ENCODE measurements around the gene TMTC2.

DNA sequence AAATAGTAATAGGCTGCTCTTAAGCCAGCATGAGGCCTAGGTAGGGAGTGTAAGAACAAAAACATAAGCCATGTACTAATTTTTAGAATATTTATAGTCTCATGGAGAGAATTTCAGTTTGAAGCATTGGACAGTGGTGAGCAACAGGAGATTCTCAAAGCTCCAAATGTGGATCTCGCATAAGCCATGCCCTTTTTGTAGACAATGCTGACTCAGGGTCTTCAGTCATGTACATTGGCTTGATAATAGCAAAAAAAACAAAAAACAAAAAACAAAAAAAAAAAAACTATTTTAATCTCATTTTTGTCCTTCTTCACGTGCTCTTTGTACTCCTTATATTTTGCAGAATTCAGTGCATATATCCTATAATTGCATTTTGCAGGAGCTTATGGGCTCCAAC, 402.9 kb downstream of the TMTC2 start:
- TF ChIP-seq POLR2A (IDR thresholded peaks at IDR 0.05): no peak
- TF ChIP-seq, protein P1, sequence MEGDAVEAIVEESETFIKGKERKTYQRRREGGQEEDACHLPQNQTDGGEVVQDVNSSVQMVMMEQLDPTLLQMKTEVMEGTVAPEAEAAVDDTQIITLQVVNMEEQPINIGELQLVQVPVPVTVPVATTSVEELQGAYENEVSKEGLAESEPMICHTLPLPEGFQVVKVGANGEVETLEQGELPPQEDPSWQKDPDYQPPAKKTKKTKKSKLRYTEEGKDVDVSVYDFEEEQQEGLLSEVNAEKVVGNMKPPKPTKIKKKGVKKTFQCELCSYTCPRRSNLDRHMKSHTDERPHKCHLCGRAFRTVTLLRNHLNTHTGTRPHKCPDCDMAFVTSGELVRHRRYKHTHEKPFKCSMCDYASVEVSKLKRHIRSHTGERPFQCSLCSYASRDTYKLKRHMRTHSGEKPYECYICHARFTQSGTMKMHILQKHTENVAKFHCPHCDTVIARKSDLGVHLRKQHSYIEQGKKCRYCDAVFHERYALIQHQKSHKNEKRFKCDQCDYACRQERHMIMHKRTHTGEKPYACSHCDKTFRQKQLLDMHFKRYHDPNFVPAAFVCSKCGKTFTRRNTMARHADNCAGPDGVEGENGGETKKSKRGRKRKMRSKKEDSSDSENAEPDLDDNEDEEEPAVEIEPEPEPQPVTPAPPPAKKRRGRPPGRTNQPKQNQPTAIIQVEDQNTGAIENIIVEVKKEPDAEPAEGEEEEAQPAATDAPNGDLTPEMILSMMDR (IDR thresholded peaks at IDR 0.05): no peak
- no peak for TF ChIP-seq EP300 (IDR thresholded peaks at IDR 0.05)

Data from tibial nerve (tissue), 4 donors.